ENCODE results near the gene SLC35F3. TPM values are rescaled to one million over a fixed set of nuclear protein-coding genes. Genes with fewer than 3 reads are reported as not detected.

SLC35F3 gene
- total RNA-seq, 1 experiment from 2014 or later, result 0.66 TPM

- H3K4me3 Mint-ChIP-seq (ENCODE audit: low read depth, unreplicated experiment), result no peak overlapping the region
- TF ChIP-seq CTCF (IDR thresholded peaks at IDR 0.05; ENCODE audit: unreplicated experiment), result no peak
- H3K27ac Mint-ChIP-seq (ENCODE audit: unreplicated experiment), result no peak overlapping the region
- DNase-seq, result no peak
- no peaks in the 10 kb centered on the region for H3K9me3 Mint-ChIP-seq (ENCODE audit: low read depth, unreplicated experiment)
- no TSS peak for BruUV-seq (replicated peaks)
- H3K27me3 Mint-ChIP-seq (ENCODE audit: unreplicated experiment), result peaks cover 43% of the 10 kb centered on the region
- intact Hi-C loops (cut with micrococcal nuclease; ENCODE audit: unreplicated experiment), result no loop called here
- no peaks in the 10 kb centered on the region for H3K4me1 Mint-ChIP-seq (ENCODE audit: low read depth, unreplicated experiment)
- H3K36me3 Mint-ChIP-seq (ENCODE audit: insufficient read depth, unreplicated experiment), result no peaks in the 10 kb centered on the region
- CTCF ChIA-PET, result interaction anchor here (0.7 to 1.7 kb wide), 2 partner anchors 8 to 37 kb away, joined by 3 read pairs; no protein-coding TSS in a partner anchor
Measured at GRCh38 chr1:234163267-234163919, 258.9 kb downstream of the SLC35F3 start.

DNA sequence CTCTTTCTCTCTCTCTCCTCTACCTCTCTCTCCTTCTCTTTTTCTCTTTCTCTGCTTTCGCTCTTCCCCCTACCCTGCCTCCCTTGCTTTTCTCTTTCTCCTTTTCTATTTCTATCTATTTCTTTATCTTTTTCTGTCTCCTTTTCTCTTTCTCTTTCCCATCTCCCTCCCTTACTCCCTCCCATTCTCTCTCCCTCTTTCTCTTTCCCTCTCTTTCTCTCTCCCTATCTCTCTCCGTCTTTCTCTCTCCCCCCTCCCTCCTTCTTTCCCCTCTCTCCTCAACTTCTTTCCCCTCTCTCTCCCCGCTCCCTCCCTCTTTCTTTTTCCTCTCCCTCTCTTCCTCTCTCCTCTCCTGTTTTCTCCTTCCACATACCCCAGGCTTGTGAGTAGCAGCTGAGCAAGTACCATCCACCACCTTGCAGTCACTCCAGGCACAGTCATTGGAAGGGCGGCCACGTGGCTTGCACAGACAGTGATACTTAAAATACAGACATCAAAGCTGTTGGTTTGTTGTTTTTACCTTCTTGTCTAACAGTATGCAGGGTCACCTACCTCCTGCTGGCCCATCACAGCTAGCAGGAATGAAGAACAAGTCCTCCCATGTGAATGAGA, 259.7 kb downstream of the SLC35F3 start:
- peaks cover 43% of the 10 kb centered on the region for H3K27me3 Mint-ChIP-seq (ENCODE audit: unreplicated experiment)
- H3K36me3 Mint-ChIP-seq (ENCODE audit: insufficient read depth, unreplicated experiment), result no peaks in the 10 kb centered on the region
- no peaks in the 10 kb centered on the region for H3K4me1 Mint-ChIP-seq (ENCODE audit: low read depth, unreplicated experiment)
- H3K27ac Mint-ChIP-seq (ENCODE audit: unreplicated experiment), result no peak overlapping the region
- intact Hi-C loops (cut with micrococcal nuclease; ENCODE audit: unreplicated experiment), result no loop called here
- no TSS peak for BruUV-seq (replicated peaks)
- DNase-seq, result no peak
- no peaks in the 10 kb centered on the region for H3K9me3 Mint-ChIP-seq (ENCODE audit: low read depth, unreplicated experiment)
- TF ChIP-seq CTCF (IDR thresholded peaks at IDR 0.05; ENCODE audit: unreplicated experiment), result no peak
- H3K4me3 Mint-ChIP-seq (ENCODE audit: low read depth, unreplicated experiment), result no peak overlapping the region
- CTCF ChIA-PET, result interaction anchor here (0.6 to 0.7 kb wide), 3 partner anchors 20 to 1474 kb away, joined by 3 read pairs; no protein-coding TSS in a partner anchor

DNA sequence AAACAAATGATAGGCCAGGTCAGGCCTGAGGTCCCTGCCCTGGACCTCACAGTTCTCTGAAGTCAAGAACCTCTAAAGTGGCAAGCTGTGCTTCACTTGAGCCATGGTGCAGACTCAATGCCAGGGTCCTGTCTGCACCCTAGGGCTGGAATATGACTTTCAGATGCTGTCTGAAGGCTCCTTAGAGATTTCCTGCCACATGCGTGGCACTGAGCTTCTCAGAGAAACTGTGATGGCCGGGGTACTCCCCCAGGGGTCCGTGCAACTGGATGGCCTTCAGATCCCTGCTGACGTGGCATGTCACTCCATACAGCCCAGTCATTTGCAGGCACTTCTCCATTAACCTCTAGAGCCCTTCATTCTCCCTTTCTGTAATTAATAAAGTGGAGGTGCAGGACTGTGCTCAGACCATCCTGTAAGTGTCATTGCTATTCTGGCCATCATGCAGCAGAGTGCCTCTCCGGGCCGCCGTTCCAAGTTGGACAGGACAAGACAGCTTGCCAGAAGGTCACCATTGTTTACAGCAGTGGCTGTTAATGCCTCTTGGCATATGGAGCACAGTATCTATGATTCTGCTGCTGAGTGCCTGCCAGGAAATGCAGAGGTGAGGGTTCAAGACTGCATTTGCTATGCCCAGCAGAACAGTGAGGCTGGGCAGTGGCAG, 263.7 kb downstream of the SLC35F3 start:
- no peaks in the 10 kb centered on the region for H3K4me1 Mint-ChIP-seq (ENCODE audit: low read depth, unreplicated experiment)
- DNase-seq, result no peak
- CTCF ChIA-PET, result interaction anchor here (0.5 kb wide), 1 partner anchor 531 kb away, joined by 3 read pairs; no protein-coding TSS in a partner anchor
- intact Hi-C loops (cut with micrococcal nuclease; ENCODE audit: unreplicated experiment), result no loop called here
- peaks cover 55% of the 10 kb centered on the region for H3K27me3 Mint-ChIP-seq (ENCODE audit: unreplicated experiment)
- H3K4me3 Mint-ChIP-seq (ENCODE audit: low read depth, unreplicated experiment), result no peak overlapping the region
- no peaks in the 10 kb centered on the region for H3K36me3 Mint-ChIP-seq (ENCODE audit: insufficient read depth, unreplicated experiment)
- TF ChIP-seq CTCF (IDR thresholded peaks at IDR 0.05; ENCODE audit: unreplicated experiment), result no peak
- H3K27ac Mint-ChIP-seq (ENCODE audit: unreplicated experiment), result no peak overlapping the region
- no peaks in the 10 kb centered on the region for H3K9me3 Mint-ChIP-seq (ENCODE audit: low read depth, unreplicated experiment)
- BruUV-seq (replicated peaks), result no TSS peak

DNA sequence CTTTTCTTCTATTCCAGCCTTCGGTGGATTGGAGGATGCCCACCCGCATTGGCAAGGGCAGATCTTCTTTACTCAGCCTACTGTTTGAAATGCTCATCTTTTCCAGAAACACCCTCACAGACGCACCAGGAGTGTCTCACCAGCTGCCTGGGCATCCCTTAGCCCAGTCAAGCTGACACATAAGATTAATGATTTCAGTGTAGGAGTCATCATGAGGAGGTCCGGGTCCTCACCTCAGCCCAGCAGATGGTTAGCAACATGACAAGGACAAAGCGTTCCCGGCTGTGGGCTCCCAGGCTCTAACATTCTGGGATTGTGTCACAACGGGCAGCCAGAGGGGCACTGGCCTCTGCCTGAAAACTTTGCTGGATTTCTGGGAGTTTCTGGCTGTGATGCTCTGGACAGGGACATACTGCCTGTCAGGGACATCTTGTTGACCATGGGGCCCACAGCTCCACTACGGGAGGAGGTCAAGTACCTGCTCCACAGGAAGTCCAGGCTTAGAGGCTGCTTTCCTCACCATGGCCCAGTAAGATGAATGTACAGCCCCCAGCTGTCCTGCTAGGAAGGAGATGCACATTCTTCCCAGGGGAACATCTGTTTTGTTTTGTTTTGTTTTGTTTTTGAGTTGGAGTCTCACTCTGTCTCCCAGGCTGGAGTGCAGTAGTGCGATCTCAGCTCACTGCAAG, 264.8 kb downstream of the SLC35F3 start:
- no TSS peak for BruUV-seq (replicated peaks)
- H3K36me3 Mint-ChIP-seq (ENCODE audit: insufficient read depth, unreplicated experiment), result no peaks in the 10 kb centered on the region

More for the DNA sequence above, 264.8 kb downstream of the SLC35F3 start:
- H3K4me1 Mint-ChIP-seq (ENCODE audit: low read depth, unreplicated experiment), result no peaks in the 10 kb centered on the region
- no peak overlapping the region for H3K4me3 Mint-ChIP-seq (ENCODE audit: low read depth, unreplicated experiment)
- intact Hi-C loops (cut with micrococcal nuclease; ENCODE audit: unreplicated experiment), result no loop called here
- no peak for DNase-seq
- no peak overlapping the region for H3K27ac Mint-ChIP-seq (ENCODE audit: unreplicated experiment)
- CTCF ChIA-PET, result no interaction called here
- no peak for TF ChIP-seq CTCF (IDR thresholded peaks at IDR 0.05; ENCODE audit: unreplicated experiment)
- H3K9me3 Mint-ChIP-seq (ENCODE audit: low read depth, unreplicated experiment), result no peaks in the 10 kb centered on the region
- peaks cover 55% of the 10 kb centered on the region for H3K27me3 Mint-ChIP-seq (ENCODE audit: unreplicated experiment)
